Activated CD4-positive, alpha-beta T cell treated with anti-CD3 and anti-CD28 coated beads, Interleukin-2, amount 50 U/mL, for 4 hours (primary cell): ENCODE results near the gene DMTF1.
"Not testable (repeated sequence)": the region's sequence is repeated elsewhere in the genome, so short reads cannot be mapped to it uniquely, and the experiment has no call there.

Experiments
- DNase-seq, 2 experiments: peaks; one replicate each; pipeline ENCODE4 v3.0.0-alpha.2; 2020

DMTF1 gene

DNA sequence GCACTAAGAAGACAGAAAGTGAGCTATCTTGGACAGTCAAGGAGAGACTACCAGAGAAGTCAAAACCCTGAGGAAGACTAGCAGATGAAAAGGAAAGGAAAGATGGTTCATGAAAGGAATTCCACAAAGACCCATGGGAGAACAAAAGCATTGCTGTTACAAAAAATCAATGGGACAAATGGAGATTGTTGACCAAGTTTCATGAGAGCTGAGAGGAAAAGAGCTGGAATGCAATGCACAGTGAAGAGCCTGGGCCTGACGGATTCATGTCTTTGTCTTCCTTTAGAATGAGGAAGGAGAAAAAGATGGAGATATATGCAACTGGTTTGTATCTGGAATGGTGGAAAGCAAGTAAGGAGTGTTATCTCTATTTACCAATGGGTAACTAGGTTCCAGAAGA lies 50.0 kb downstream of the DMTF1 start:
- DNase-seq: no peak

DNA sequence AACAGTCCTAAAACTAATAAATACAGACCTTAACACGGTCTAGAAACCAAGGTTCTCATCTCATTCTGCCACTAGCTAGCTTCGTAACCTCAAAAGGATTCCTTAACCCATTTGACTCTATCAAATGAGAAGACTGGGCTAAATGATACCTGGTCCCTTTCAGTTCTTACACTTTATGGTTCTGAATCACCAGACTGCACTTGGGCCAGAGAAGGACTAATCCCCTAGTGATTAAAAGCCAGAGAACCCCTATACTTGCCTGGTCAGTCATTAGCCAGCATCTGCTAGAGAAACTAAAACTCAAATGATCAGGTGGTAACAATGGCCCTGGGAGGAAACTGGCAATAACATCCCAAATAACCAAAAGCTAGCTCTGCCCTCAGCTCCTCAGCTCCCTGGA lies 50.5 kb downstream of the DMTF1 start:
- no peak for DNase-seq

DNA sequence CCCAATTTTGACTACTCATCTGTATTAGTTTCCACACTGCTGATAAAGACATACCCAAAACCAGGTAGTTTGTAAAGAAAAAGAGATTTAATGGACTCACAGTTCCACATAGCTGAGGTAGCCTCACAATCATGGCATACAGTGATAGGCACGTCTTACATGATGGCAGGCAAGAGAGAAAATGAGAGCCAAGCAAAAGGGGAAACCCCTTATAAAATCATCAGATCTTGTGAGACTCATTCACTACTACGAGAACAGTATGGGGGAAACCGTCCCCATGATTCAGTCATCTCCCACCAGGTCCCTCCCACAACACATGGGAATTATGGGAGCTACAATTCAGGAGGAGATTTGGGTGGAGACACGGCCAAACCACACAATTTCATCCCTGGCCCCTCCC lies 51.7 kb downstream of the DMTF1 start:
- DNase-seq: not testable (repeated sequence)

DNA sequence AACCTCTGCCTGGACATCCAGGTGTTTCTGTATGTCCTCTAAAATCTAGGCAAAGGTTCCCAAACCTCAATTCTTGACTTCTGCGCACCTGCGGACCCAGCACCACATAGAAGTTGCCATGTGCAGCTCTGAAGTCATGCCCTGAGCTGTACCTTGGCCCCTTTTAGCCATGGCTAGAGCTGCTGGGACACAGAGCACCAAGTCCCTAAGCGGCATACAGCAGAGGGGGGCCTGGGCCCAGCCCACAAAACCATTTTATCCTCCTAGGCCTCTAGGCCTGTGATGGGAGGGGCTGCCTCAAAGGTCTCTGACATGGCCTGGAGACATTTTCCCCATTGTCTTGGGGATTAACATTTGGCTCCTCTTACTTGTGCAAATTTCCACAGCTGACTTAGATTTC lies 52.7 kb downstream of the DMTF1 start:
- DNase-seq: no peak

- DNase-seq: not testable (repeated sequence)
Observed at GRCh38 chr7:87205701-87206100, 53.4 kb downstream of the DMTF1 start.

- DNase-seq: no peak
Observed at GRCh38 chr7:87206361-87206760, 54.1 kb downstream of the DMTF1 start.

DNA sequence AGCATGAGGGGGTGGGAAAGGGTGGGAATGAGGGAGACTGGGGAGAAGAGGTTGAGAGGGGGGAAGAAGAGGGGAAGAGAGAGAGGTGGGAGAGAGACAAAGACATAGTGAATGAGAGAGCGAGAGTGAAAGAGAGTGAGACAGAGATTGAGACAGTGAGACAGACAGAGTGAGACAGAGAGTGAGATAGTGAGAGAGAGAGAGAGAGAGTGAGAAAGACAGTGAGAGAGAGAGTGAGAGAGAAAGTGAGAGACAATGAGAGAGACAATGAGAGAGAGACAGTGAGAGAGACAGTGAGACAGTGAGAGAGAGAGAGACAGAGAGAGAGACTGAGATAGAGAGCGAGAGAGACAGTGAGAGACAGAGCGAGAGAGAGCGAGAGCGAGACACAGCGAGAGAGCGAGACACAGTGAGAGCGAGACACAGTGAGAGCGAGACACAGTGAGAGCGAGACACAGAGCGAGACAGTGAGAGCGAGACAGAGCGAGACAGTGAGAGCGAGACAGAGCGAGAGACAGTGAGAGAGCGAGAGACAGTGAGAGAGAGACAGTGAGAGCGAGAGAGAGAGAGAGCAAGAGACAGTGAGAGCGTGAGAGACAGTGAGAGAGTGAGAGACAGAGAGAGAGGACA lies 57.2 kb downstream of the DMTF1 start:
- no peak for DNase-seq

- DNase-seq: no peak
Observed at GRCh38 chr7:87210506-87210905, 58.3 kb downstream of the DMTF1 start.

DNA sequence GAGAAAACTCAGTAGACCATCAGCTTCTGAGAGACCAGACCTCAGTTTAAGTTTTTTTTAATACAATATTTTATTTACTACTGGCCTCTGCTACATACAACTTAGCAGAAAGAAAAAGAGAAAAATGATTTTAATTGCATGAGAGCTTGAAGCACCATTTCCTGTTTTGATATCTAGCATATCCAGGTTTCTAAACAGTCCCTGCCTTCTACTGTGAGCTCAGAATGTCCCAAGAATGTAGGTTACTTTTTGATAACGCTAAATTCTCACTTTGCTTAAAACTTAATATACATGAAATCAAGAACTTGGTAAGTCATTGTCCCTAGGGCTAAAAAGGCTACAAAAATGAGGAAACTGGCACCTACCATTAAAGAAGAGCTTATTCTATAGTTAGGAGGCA lies 60.2 kb downstream of the DMTF1 start:
- no peak for DNase-seq

DNA sequence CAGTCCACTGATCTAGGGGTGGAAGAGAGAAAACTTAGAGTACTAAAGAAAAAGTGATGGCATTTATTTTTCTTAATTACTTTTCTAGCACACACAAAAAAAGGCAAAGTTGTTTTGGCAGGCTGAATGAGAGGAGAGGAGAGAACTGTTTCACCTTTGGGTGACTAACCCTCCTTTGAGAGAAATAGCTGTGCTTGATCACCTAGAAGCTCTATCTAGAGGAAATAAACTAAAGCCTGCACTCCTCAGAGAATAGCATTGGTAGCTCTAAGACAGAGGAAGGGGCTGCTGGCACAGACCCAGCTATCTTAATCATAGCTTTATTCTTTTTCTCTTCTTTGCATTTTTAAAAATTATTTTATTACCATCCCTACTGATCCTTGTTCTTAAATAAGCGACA lies 61.0 kb downstream of the DMTF1 start:
- DNase-seq: no peak

GRCh38 chr7:87213811-87214210 lies 61.6 kb downstream of the DMTF1 start:
- no peak for DNase-seq

DNA sequence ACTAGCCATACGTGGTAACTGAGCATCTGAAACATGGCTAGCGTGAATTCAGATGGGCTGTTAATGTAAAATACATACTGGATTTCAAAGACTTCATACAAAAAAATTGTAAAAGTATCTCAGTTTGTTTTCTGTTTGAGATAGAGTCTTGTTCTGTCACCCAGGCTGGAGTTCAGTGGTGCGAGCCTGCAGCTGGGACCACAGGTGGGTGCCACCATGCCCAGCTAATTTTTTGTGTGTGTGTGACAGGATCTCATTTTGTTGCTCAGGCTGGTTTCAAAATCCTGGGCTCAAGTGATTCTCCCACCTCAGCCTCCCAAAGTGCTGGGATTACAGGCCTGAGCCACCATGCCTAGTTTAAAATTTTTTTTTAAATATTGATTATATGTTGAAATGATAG lies 62.8 kb downstream of the DMTF1 start:
- no peak for DNase-seq

DNA sequence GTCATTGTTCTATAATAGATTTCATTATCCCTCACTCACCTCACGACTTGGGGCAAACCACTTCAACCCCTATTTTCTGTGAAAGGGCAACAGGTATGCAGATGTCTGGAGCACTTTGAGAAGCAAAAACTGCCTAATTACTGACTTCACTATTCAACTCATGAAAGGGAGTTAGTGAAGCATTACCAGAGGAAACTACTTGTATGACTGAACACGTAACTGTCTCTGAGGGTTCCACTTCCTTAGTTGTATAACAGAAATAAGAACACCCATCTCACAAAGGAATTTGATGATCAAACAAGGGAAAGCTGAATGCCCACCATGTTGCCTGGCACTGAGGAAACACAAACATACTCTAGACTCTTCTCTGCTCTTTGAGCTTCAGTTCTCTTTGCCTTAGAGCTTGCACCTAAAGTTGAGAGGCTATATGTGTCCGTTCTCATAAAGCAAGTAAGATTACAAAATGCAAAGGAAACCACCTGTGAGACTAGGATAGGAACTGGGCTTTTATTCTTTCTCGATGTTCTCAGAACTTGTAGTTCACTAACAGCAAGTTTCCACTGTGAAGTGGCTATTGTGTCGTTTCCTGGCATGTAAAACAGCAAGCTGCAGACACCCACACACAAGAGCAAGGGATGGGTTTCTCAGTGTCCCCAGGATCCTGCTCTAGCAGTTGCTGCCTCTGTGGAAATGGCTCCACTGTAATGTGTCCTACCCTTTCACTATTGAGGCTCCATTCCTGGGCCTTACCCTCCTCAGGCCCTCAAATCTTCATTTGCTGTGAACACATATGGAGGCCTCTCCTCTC lies 64.7 kb downstream of the DMTF1 start:
- peak; percentile 32 to 34 for DNase-seq

DNA sequence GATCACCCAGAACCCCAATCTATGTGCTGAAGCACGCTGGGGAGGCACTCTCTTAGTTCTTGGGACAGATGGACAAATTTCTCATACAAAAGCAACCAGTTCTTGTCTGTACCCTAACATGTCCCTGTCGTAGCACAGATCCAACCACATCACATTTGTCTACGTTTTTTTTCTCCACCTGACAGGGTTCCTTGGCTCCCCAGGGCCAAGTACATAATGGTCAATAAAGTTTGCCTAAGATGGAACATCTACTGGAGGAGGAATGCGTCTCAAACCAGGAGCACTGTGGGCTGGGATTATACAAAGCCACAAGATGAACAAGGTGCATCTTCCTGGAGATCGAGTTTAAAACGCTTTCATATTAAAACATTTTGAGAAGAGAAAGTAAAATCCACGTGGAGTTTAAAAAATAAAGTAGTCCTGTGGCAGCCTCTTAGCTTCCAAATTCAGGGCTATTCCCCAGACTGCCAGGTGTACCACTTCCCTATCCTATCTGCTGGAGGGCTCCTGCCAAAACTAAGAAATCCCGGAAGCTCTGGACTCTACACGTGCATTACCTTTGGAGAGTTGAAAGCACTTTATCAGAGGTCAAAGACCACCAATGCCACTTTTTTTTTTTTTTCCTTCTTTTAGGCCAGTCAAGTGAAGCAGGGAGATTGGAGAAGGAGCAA lies 65.9 kb downstream of the DMTF1 start:
- DNase-seq: no peak

GRCh38 chr7:87218796-87219544 lies 66.7 kb downstream of the DMTF1 start:
- DNase-seq: peak; percentile 17 to 21

- peak; percentile 84 to 88 for DNase-seq
Observed at GRCh38 chr7:87219545-87220025, 67.3 kb downstream of the DMTF1 start, which contains the start of gene TMEM243. TMEM243 (minus strand) TSS chr7:87219732; CDS start chr7:87219503, 229 bp downstream.

DNA sequence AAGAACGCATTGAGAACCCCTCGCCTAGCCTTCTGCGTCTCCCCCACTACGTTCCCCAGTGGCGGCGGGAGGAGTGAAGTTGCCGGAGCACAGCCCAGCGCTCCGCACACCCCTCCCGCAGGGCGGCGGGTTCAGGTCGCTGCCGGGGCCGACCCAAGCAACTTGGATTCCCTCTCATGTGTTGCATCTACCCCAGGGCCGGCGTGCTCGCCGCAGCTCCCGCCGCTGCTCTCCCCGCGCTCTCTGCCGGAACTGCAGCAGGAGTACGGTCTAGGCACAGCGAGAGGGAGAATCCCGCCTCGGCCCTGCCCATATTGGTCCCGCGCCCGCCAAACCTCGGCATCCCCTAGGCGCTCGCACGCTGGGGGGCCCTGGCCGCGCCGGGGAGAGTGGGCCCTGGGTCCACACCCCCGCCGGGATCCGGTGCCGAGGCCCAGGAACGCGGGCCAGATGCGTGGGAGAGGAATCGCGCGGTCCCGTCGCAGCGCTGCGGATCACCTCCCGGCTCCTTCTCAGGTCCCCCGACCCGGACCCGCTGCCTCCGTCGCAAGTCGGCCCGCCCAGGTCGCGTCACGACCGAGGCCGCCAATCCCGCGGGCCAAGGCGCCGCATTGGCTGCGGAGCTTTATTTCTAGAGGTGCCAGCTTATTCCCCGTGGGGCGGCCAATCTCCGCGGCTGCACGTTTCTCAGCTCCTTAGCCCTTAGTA lies 67.9 kb downstream of the DMTF1 start:
- peak; percentile 78 for DNase-seq

DNA sequence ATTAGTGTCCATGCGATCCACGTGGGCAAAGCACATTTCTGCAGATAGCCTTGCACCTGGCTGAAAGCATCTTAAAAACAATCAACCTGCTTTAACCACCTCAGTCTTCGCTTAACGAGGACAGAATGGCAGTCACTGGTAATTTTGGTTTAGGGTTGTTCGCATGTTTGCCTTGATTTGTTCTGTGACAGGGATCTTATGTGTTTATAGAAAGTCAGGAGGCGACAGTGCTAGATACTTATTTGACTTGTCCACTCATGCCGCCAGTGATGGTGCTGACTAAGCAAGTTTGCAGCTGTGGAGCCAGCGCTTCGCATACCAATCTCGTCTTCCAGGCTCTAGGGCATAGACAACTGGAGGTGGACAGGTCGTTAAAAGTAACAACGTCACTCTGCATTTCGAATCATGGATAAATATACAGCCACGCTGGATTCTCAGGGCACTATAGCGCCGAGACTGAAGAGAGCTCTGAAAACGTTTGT lies 68.5 kb downstream of the DMTF1 start:
- DNase-seq: no peak

- no peak for DNase-seq
Observed at GRCh38 chr7:87223666-87224065, 71.4 kb downstream of the DMTF1 start.

GRCh38 chr7:87225696-87226095 lies 73.4 kb downstream of the DMTF1 start:
- no peak for DNase-seq

GRCh38 chr7:87226495-87226894 lies 74.2 kb downstream of the DMTF1 start:
- no peak for DNase-seq

DNA sequence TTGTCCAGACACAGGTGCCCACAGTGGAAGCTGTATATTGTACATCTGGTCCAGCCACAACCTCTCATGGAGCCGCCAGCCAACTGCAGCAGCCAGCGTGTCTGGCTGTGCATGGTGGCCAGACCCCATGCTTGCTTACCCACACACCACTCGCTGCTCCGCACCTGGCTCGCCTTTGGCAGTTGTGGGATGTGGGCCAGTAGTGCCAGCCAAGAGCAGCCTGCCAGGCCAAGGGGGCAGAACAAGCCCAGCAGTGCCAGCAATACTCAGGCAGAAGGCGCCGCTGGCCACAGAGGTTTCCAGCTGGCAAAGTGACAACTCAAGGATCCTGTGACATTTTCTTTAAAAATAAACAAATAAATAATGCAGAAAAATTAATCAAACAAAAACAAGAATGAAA lies 79.0 kb downstream of the DMTF1 start:
- no peak for DNase-seq
